PFSK-1 (cell line): ENCODE data around the gene PAK1.

Experiments
- FOXP2 ChIP-seq: optimal IDR thresholded peaks from 2 replicates; pipeline ENCODE3; 2011; ENCODE audit warnings: borderline replicate concordance, control low read depth, inconsistent platforms; ENCODE audit not compliant: insufficient read depth; ENCODE audit errors: extremely low read length, extremely low read depth
- POLR2AphosphoS5 ChIP-seq: IDR thresholded peaks from 2 replicates; pipeline ENCODE4 v1.6.1; 2012; ENCODE audit warnings: low read depth, mild to moderate bottlenecking, control low read depth, low read length, moderate library complexity
- SIN3A ChIP-seq: IDR thresholded peaks from 2 replicates; pipeline ENCODE4 v1.6.1; 2012; ENCODE audit warnings: mild to moderate bottlenecking, low read length, moderate library complexity, borderline replicate concordance; ENCODE audit not compliant: insufficient read depth
- TAF1 ChIP-seq: IDR thresholded peaks from 2 replicates; pipeline ENCODE4 v1.6.1; 2012; ENCODE audit warnings: low read length, control low read depth, borderline replicate concordance; ENCODE audit not compliant: insufficient read depth
- TF ChIP-seq, protein P1 (sequence below), 2 experiments: IDR thresholded peaks; 2 replicates each; pipeline versions ENCODE4 v1.6.1 to v1.8.0; 2011 to 2012; ENCODE audit warnings: low read depth in 2 of 2, low read length in 2 of 2, control low read depth in 1 of 2, inconsistent platforms in 1 of 2, mild to moderate bottlenecking in 1 of 2, moderate library complexity in 1 of 2; ENCODE audit not compliant: insufficient read depth in 1 of 2

The PAK1 gene

DNA sequence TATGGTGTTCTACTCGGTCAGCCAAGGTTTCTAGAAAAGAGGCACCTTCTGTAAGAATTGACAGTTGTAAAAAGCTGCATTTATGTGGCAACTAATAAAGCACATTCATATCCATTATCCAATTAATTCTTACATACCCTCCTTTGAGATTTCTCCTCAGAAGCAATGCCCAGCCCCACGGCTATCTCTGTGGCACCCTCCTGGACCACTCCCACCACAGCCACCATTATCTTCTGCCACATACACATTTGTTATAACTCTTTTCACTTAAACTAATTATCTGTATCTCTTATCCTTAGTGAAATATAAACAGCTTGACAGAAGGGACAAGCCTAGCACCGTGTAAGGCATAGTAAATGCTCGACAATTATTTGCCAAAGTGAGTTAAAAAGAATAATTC is 48.5 kb downstream of the PAK1 start:
- TF ChIP-seq POLR2AphosphoS5 (no peak), FOXP2 (no peak), TAF1 (no peak), SIN3A (no peak)
- TF ChIP-seq, protein P1, sequence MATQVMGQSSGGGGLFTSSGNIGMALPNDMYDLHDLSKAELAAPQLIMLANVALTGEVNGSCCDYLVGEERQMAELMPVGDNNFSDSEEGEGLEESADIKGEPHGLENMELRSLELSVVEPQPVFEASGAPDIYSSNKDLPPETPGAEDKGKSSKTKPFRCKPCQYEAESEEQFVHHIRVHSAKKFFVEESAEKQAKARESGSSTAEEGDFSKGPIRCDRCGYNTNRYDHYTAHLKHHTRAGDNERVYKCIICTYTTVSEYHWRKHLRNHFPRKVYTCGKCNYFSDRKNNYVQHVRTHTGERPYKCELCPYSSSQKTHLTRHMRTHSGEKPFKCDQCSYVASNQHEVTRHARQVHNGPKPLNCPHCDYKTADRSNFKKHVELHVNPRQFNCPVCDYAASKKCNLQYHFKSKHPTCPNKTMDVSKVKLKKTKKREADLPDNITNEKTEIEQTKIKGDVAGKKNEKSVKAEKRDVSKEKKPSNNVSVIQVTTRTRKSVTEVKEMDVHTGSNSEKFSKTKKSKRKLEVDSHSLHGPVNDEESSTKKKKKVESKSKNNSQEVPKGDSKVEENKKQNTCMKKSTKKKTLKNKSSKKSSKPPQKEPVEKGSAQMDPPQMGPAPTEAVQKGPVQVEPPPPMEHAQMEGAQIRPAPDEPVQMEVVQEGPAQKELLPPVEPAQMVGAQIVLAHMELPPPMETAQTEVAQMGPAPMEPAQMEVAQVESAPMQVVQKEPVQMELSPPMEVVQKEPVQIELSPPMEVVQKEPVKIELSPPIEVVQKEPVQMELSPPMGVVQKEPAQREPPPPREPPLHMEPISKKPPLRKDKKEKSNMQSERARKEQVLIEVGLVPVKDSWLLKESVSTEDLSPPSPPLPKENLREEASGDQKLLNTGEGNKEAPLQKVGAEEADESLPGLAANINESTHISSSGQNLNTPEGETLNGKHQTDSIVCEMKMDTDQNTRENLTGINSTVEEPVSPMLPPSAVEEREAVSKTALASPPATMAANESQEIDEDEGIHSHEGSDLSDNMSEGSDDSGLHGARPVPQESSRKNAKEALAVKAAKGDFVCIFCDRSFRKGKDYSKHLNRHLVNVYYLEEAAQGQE (IDR thresholded peaks at IDR 0.05; ENCODE audit: insufficient read depth in 1 of 2, low read depth in 2 of 2, low read length in 2 of 2), result no peak

DNA sequence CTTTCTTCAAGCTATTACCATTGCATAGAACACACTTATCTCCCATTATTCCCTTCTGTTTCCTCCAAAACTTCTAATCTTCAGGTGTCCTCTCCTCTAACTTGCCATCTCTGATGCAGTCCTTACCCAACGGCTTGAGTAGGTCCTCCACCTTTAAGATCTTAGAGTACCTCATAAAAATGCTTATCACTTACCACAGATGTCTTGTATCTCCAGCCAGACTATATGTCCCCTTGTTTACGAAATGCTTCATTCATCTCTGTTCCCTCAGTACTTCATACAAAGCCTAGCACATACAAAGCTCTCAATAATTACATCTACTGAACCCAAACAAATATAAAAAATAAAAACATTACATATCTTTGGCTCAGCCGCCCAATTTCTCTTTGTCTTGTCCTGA is 49.2 kb downstream of the PAK1 start:
- no peak for TF ChIP-seq POLR2AphosphoS5
- TF ChIP-seq, protein P1 (IDR thresholded peaks at IDR 0.05; ENCODE audit: insufficient read depth in 1 of 2, low read depth in 2 of 2, low read length in 2 of 2), result no peak
- TF ChIP-seq FOXP2, result no peak
- no peak for TF ChIP-seq SIN3A
- no peak for TF ChIP-seq TAF1

GRCh38 chr11:77423624-77424023 is 50.3 kb downstream of the PAK1 start:
- TF ChIP-seq POLR2AphosphoS5 (no peak), FOXP2 (no peak)
- TF ChIP-seq, protein P1 (IDR thresholded peaks at IDR 0.05; ENCODE audit: insufficient read depth in 1 of 2, low read depth in 2 of 2, low read length in 2 of 2), result no peak

GRCh38 chr11:77422687-77423086 is 51.2 kb downstream of the PAK1 start:
- no peak for TF ChIP-seq FOXP2
- no peak for TF ChIP-seq TAF1
- TF ChIP-seq SIN3A, result no peak
- no peak for TF ChIP-seq POLR2AphosphoS5
- TF ChIP-seq, protein P1 (IDR thresholded peaks at IDR 0.05; ENCODE audit: insufficient read depth in 1 of 2, low read depth in 2 of 2, low read length in 2 of 2), result no peak
